ENCODE data around the gene TGM3. TPM values are rescaled to one million over a fixed set of nuclear protein-coding genes. Genes with fewer than 3 reads are reported as not detected.

TGM3 gene
- total and polyA plus RNA-seq, 10 of the 15 experiments (the other 5 are each of a cell fraction or from before 2014, with no cell fraction given) = not detected

- no TSS peak for BruUV-seq (replicated peaks)
- 10% methylated on average over 6 of the region's 6 CpGs for WGBS (ENCODE audit: insufficient coverage, insufficient replicate concordance, low lambda C conversion rate, missing lambda C conversion rate)
- H4K20me1 ChIP-seq (ENCODE audit: control insufficient read depth, insufficient read depth) = no peaks in the 10 kb centered on the region
- no peak overlapping the region for H3K9ac ChIP-seq (ENCODE audit: control insufficient read depth, insufficient read depth, low read length)
- in situ Hi-C loops (cut with MboI) = no loop called here
- H3K4me2 ChIP-seq (ENCODE audit: control insufficient read depth, insufficient read depth) = no peak overlapping the region
- FAIRE-seq = no peak
- POLR2A ChIA-PET = no interaction called here
- DNase-seq (ENCODE audit: low read depth, low spot score) = no peak
- H3K27me3 ChIP-seq (replicated peaks in 1 of 2; ENCODE audit: control insufficient read depth in 2 of 2, insufficient read depth in 2 of 2, low read length in 1 of 2) = peaks cover 0 to 6% of the 10 kb centered on the region in 2 experiments; a peak in 2 of 4 replicates
- CTCF ChIA-PET = no interaction called here
- no peaks in the 10 kb centered on the region for H3K36me3 ChIP-seq (ENCODE audit: control insufficient read depth in 2 of 2, insufficient read depth in 2 of 2, low read length in 1 of 2)
- no peaks in the 10 kb centered on the region for H3K4me1 ChIP-seq (ENCODE audit: control insufficient read depth, insufficient read depth, low read length)
- TF ChIP-seq SREBF2 (IDR thresholded peaks at IDR 0.05; ENCODE audit: low read length) = no peak
- no peak for ATAC-seq
- intact Hi-C loops (cut with micrococcal nuclease; ENCODE audit: unreplicated experiment) = no loop called here
- H3K27ac ChIP-seq (ENCODE audit: control insufficient read depth, insufficient read depth) = no peak overlapping the region
- no peak overlapping the region for H3K4me3 ChIP-seq
- H3K79me2 ChIP-seq (ENCODE audit: control insufficient read depth, insufficient read depth, low read length) = no peaks in the 10 kb centered on the region
- no peaks in the 10 kb centered on the region for H3K9me3 ChIP-seq (replicated peaks; ENCODE audit: control insufficient read depth, insufficient read depth, low read length)
- RAD21 ChIA-PET (ENCODE audit: unreplicated experiment) = no interaction called here
- no peak overlapping the region for H2AFZ ChIP-seq (ENCODE audit: control insufficient read depth, low read depth, low read length)
- SMC1A ChIA-PET (ENCODE audit: uncharacterized antibody, unreplicated experiment) = no interaction called here
Measured at GRCh38 chr20:2259731-2260130, 36.1 kb upstream of the TGM3 start.

- Histone ChIP-seq H3K79me2 (ENCODE audit: control insufficient read depth, insufficient read depth, low read length) (no peaks in the 10 kb centered on the region), H3K4me3 (no peak overlapping the region), H3K4me2 (ENCODE audit: control insufficient read depth, insufficient read depth) (no peak overlapping the region), H3K36me3 (ENCODE audit: control insufficient read depth in 2 of 2, insufficient read depth in 2 of 2, low read length in 1 of 2) (no peaks in the 10 kb centered on the region), H3K27me3 (replicated peaks in 1 of 2; ENCODE audit: control insufficient read depth in 2 of 2, insufficient read depth in 2 of 2, low read length in 1 of 2) (peaks cover 0 to 6% of the 10 kb centered on the region in 2 experiments; a peak in 2 of 4 replicates), H3K9me3 (replicated peaks; ENCODE audit: control insufficient read depth, insufficient read depth, low read length) (no peaks in the 10 kb centered on the region), H3K4me1 (ENCODE audit: control insufficient read depth, insufficient read depth, low read length) (no peaks in the 10 kb centered on the region), H3K27ac (ENCODE audit: control insufficient read depth, insufficient read depth) (no peak overlapping the region), H2AFZ (ENCODE audit: control insufficient read depth, low read depth, low read length) (no peak overlapping the region), H3K9ac (ENCODE audit: control insufficient read depth, insufficient read depth, low read length) (no peak overlapping the region), H4K20me1 (ENCODE audit: control insufficient read depth, insufficient read depth) (no peaks in the 10 kb centered on the region)
- 65% methylated on average over 9 of the region's 9 CpGs for WGBS (ENCODE audit: insufficient coverage, insufficient replicate concordance, low lambda C conversion rate, missing lambda C conversion rate)
- no peak for TF ChIP-seq HSF1 (IDR thresholded peaks at IDR 0.05; ENCODE audit: low read depth, low read length)
- no peak for TF ChIP-seq IKZF2 (IDR thresholded peaks at IDR 0.05)
- TF ChIP-seq MLLT1 (IDR thresholded peaks at IDR 0.05) = no peak
- no peak for TF ChIP-seq NFIC (IDR thresholded peaks at IDR 0.05; ENCODE audit: low read depth, low read length)
- no peak for TF ChIP-seq ZSCAN29 (IDR thresholded peaks at IDR 0.05)
- TF ChIP-seq CBX5 (IDR thresholded peaks at IDR 0.05; ENCODE audit: low read depth) = no peak
- no peak for TF ChIP-seq IRF5 (IDR thresholded peaks at IDR 0.05; ENCODE audit: borderline replicate concordance)
- no peak for TF ChIP-seq PML (IDR thresholded peaks at IDR 0.05; ENCODE audit: low read length)
- no peak for TF ChIP-seq IRF4 (IDR thresholded peaks at IDR 0.05; ENCODE audit: low read depth, low read length)
- CTCF ChIA-PET = no interaction called here
- RAD21 ChIA-PET (ENCODE audit: unreplicated experiment) = no interaction called here
- no TSS peak for BruUV-seq (replicated peaks)
- FAIRE-seq = no peak
- in situ Hi-C loops (cut with MboI) = no loop called here
- no peak for ATAC-seq
- SMC1A ChIA-PET (ENCODE audit: uncharacterized antibody, unreplicated experiment) = no interaction called here
- intact Hi-C loops (cut with micrococcal nuclease; ENCODE audit: unreplicated experiment) = no loop called here
- no peak for DNase-seq (ENCODE audit: low read depth, low spot score)
- POLR2A ChIA-PET = no interaction called here
Measured at GRCh38 chr20:2260250-2260649, 35.6 kb upstream of the TGM3 start.

Data from GM12878 (cell line).